ENCODE results near the gene EAPP. TPM values are rescaled to one million over a fixed set of nuclear protein-coding genes. Genes with fewer than 3 reads are reported as not detected.
"Not testable (repeated sequence)": the region's sequence is repeated elsewhere in the genome, so short reads cannot be mapped to it uniquely, and the experiment has no call there.

Gene EAPP
- total RNA-seq, 4 donors from 2014 or later: 17.1 to 39.2 (median 35.7) TPM

DNA sequence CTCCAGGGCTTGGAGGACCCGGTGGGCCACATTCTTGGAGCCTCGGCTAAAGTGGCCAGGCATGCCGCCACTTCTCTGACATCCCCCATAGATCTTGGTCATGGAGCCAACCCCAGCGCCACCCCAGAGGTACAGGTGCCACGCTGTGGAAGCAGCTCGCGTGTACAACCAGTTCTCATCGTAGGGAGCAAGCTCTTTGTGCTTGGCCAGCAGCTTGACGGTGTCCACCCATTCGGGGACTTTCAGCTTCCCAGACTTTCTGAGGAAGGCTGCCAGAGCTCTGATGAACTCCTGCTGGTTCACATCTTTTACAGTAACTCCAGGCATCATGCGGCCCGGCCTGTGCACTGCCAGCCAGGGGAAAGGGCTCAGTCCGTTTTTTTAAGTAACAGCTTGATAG lies 29.3 kb upstream of the EAPP start:
- DNase-seq (ENCODE audit: low spot score) (no peak), ATAC-seq (ENCODE audit: low FRiP score) (no peak)
- TF ChIP-seq, protein P1, sequence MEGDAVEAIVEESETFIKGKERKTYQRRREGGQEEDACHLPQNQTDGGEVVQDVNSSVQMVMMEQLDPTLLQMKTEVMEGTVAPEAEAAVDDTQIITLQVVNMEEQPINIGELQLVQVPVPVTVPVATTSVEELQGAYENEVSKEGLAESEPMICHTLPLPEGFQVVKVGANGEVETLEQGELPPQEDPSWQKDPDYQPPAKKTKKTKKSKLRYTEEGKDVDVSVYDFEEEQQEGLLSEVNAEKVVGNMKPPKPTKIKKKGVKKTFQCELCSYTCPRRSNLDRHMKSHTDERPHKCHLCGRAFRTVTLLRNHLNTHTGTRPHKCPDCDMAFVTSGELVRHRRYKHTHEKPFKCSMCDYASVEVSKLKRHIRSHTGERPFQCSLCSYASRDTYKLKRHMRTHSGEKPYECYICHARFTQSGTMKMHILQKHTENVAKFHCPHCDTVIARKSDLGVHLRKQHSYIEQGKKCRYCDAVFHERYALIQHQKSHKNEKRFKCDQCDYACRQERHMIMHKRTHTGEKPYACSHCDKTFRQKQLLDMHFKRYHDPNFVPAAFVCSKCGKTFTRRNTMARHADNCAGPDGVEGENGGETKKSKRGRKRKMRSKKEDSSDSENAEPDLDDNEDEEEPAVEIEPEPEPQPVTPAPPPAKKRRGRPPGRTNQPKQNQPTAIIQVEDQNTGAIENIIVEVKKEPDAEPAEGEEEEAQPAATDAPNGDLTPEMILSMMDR (IDR thresholded peaks at IDR 0.05): no peak

DNA sequence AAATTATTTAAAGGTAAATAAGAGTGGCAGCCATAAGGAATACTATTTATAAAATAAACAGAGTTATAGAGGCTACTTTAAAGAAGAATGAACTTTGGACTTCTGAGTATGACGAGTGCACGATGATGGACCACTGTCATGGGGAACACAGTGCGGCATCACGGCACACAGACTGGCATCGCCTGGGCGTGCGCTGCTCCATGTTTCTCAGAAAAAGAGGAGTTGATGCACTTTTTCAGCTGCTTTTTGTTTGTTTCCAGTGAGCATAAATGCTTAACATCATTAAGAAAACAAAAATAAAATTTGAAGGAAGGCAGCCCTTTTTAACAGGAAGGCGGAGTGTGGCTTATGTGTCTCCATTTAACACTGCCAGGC lies 23.3 kb upstream of the EAPP start:
- no peak for DNase-seq (ENCODE audit: low spot score)
- ATAC-seq (ENCODE audit: low FRiP score): no peak
- TF ChIP-seq, protein P1 (IDR thresholded peaks at IDR 0.05): no peak

DNA sequence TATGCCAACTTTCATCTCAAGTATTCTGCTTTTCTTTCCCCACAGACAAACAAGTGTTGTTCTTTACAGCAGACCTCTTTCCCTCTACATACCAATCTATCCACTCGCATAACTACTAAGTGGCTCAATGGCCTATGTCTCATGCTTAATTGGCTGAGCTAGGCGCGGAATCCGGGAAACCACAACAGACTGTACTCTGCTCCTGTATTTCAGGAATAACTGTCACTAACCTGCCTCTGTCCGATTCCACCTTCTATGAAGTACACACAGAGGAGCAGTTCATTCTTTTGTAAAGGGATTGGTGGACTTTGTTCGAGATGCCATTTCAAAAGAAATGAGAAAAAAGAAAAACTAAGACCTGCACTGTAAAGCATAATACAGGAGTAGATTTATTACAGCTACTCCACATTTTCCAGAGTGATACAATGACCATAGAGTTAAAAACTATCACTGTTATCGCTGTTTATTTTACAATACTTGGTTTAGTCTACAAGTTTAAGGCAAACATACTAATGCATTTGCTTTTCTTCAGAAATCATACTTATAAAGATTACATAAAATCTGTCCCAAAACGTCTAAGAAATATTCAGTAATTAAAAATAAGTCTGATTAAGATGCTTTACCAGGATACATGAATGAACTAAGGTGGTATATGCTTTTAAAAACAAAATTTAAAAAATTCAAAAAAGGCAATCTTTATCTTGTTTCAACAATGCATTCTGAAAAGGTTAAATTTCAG lies 22.7 kb upstream of the EAPP start:
- not testable (repeated sequence) for ATAC-seq (ENCODE audit: low FRiP score); DNase-seq (ENCODE audit: low spot score)

DNA sequence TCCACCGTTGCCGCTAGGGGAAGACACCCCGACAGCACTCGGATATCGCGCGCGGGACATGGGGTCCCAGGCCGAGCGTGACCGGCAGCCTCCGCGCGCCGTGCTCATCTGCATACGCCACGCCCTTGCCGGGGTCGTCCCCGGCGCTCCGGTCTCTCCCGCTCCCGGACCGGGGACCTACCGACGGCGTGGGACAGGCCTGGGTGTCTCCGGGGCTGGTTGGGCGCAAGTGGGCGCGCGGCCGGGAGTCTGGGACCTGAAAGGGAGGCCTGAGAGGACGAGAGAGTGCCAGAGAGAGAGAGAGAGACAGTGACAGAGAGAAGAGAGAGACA lies 17.0 kb upstream of the EAPP start:
- not testable (repeated sequence) for DNase-seq (ENCODE audit: low spot score)
- ATAC-seq (ENCODE audit: low FRiP score): peak; percentile 87

DNA sequence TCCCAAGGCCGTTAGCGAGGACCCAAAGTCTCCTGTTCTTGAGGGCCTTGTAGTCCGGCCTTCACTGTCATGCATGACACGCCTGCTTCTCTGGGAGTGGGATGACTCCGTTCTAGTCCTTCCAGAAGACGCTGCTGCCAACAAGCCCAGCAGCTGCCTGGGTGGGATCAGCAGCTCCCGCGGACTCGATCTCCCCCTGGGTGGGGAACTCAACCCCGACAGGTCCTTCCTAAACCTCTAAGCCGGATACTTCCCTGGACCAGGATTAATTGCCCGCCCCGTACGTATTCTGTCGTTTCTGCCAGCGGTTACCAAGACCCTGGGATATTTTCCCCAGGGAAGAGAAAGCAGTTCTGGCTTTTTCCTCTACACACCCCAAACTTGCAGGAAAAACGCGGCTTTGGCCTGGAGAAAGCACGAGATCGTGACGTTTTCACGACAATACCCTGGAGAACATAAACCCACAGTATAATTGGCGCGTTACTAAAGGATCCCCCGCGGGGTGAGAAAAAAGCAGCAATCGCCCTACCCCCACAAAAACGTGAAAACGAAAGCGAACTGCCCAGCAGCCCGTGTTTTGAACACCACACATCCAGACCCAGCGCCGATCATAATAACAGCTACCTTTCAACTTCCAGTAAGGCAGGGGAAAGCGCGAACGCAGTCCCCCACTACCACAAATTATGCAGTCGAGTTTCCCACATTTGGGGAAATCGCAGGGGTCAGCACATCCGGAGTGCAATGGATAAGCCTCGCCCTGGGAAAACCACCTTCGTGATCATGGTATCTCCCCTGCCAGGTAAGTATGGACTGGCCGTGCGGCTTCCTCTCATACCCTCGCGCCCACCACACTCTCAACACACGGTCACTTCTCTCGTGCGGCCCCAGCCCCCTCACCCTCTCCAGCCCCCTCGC lies 16.3 kb upstream of the EAPP start:
- not testable (repeated sequence) for DNase-seq (ENCODE audit: low spot score)
- peak; percentile 92 for ATAC-seq (ENCODE audit: low FRiP score)

DNA sequence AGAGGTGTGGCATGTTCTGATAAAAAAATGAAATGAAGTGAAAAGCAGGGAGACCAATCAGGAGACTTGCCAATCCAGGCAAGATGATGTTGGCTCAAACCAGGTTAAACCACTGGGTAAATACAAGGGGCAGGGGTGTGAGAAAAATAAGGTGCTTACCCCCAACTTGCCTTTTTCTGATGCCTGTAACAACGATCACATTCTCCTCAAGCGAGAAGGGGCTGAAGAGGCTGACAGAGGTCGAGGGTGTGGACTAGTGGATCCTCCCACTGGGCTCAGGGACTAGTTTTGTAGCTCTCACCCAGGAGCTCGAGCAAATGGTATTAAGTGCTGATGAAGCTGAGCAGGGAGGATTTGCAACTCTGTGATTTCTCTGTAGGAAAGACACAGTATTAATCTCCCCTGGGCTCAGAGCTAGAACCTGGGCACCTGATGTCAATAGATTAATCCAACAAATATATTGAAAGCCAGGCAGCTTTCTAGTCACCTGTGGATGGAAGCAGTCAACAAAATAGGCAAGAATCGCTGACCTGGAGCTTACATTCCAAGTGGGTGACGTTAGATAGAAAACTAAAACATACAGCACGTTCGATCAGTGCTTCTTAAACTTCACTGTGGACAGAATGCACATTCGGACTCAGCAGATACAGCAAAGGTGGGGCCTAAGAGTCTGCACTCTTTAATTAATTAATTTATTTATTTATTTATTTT lies 15.2 kb upstream of the EAPP start:
- no peak for ATAC-seq (ENCODE audit: low FRiP score)
- no peak for DNase-seq (ENCODE audit: low spot score)
- TF ChIP-seq, protein P1 (IDR thresholded peaks at IDR 0.05): no peak

DNA sequence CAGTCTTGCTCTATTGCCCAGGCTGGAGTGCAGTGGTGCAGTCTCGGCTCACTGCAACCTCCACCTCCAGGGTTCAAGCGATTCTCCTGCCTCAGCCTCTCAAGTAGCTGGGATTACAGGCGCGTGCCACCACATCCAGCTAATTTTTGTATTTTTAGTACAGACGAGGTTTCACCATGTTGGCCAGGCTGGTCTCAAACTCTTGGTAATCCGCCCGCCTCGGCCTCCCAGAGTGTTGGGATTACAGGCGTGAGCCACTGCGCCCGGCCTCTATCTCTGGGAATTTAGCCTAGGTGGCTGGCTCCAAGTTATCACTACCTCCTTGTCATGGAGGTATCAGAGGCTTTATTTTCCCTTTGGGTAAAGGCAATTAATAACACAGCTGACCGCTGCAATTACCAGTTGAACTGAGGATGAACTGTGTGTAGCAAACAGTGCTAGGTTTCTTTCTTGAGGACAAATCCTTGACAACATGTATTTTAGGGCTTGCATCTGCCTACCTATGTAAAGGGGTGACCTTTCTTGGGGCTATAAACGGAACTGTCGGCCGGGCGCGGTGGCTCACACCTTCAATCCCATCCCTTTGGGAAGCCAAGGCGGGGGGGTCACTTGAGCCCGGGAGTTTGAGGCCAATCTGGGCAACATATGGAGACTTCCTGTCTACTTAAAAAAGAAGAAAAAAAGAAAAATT lies 9.9 kb upstream of the EAPP start:
- DNase-seq (ENCODE audit: low spot score); ATAC-seq (ENCODE audit: low FRiP score): not testable (repeated sequence)

DNA sequence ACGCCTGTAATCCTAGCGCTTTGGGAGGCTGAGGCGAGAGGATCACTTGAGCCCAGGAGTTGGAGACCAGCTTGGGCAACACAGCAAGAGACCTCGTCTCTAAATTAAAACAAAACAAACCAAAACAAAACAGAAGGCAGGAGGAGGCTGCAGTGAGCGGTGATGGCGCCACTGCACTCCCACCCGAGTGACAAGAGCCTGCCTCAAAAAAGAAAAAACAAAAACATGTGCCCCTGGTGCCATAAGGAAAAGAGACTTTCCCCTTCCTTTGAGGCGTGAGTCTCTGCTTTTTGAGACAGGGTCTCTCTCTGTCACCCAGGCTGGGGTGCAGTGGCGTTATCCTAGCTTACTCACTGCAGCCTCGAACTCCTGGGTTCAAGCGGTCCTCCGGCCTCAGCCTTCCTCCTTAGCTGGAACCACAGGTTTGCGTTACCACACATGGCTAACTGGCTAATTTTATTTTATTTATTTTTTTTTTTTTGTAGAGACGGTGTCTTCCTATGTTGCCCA lies 9.0 kb upstream of the EAPP start:
- TF ChIP-seq, protein P1 (IDR thresholded peaks at IDR 0.05): no peak
- DNase-seq (ENCODE audit: low spot score) (no peak), ATAC-seq (ENCODE audit: low FRiP score) (no peak)

DNA sequence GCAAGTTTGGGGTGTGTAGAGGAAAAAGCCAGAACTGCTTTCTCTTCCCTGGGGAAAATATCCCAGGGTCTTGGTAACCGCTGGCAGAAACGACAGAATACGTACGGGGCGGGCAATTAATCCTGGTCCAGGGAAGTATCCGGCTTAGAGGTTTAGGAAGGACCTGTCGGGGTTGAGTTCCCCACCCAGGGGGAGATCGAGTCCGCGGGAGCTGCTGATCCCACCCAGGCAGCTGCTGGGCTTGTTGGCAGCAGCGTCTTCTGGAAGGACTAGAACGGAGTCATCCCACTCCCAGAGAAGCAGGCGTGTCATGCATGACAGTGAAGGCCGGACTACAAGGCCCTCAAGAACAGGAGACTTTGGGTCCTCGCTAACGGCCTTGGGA lies 7.6 kb upstream of the EAPP start:
- peak; percentile 58 for ATAC-seq (ENCODE audit: low FRiP score)

DNA sequence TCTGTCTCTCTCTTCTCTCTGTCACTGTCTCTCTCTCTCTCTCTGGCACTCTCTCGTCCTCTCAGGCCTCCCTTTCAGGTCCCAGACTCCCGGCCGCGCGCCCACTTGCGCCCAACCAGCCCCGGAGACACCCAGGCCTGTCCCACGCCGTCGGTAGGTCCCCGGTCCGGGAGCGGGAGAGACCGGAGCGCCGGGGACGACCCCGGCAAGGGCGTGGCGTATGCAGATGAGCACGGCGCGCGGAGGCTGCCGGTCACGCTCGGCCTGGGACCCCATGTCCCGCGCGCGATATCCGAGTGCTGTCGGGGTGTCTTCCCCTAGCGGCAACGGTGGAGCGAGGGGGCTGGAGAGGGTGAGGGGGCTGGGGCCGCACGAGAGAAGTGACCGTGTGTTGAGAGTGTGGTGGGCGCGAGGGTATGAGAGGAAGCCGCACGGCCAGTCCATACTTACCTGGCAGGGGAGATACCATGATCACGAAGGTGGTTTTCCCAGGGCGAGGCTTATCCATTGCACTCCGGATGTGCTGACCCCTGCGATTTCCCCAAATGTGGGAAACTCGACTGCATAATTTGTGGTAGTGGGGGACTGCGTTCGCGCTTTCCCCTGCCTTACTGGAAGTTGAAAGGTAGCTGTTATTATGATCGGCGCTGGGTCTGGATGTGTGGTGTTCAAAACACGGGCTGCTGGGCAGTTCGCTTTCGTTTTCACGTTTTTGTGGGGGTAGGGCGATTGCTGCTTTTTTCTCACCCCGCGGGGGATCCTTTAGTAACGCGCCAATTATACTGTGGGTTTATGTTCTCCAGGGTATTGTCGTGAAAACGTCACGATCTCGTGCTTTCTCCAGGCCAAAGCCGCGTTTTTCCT lies 7.0 kb upstream of the EAPP start:
- ATAC-seq (ENCODE audit: low FRiP score): peak; percentile 91
- not testable (repeated sequence) for DNase-seq (ENCODE audit: low spot score)

More for the DNA sequence above, 7.6 kb upstream of the EAPP start:
- not testable (repeated sequence) for DNase-seq (ENCODE audit: low spot score)

DNA sequence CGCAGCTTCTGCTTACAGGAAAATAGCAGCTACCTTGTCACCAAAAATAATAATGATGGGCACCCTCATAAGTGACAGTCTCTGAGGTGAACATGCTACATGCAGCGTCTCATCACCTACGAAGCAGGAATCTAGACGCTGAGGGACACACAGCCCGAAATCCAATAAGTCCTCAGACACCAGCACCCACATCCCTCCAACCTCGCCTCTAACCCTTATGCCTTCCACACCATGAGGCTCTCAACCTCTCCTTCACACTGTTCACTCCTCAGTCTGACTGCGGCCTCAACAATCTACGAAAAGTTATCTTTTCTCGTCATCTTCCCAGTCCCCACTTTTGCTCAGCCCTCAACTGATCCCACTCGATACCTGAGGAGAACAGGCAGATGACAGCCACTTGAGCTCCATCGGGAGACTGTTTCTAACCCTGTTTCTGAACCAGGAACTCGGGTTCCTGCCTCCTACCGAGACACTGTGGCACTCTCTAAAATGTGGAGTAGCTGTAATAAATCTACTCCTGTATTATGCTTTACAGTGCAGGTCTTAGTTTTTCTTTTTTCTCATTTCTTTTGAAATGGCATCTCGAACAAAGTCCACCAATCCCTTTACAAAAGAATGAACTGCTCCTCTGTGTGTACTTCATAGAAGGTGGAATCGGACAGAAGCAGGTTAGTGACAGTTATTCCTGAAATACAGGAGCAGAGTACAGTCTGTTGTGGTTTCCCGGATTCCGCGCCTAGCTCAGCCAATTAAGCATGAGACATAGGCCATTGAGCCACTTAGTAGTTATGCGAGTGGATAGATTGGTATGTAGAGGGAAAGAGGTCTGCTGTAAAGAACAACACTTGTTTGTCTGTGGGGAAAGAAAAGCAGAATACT lies 919 bp upstream of the EAPP start:
- not testable (repeated sequence) for DNase-seq (ENCODE audit: low spot score); ATAC-seq (ENCODE audit: low FRiP score)

Data from omental fat pad (tissue), 4 donors.